Measurements from ENCODE around the gene PLCB3. TPM values are rescaled to one million over a fixed set of nuclear protein-coding genes. Genes with fewer than 3 reads are reported as not detected.

Gene PLCB3
- total RNA-seq, 1 experiment from 2014 or later, result 41.2 TPM

DNA sequence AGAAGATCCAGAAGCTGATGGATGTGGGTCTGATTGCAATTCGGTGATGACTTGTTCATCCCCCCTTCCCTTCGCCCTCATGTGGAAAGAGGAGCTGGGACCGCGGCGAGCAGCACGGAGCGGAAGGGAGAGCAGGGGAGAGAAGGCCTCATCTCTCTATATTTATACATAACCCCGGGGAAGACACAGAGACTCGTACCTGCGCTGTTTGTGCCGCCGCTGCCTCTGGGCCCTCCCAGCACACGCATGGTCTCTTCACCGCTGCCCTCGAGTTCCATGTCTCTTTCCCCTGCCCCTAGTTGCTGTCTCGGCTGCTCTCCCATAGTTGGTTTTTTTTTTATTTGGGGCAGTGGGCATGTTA, 47.3 kb upstream of the PLCB3 start:
- intact Hi-C loops (cut with micrococcal nuclease; ENCODE audit: unreplicated experiment) (no loop called here), in situ Hi-C loops (cut with HindIII; ENCODE audit: low pct_unique_long_range_greater_than_20kb, low sequenced_read_pairs) (no loop called here)
- TSS peak; percentile 93 for BruUV-seq (replicated peaks)
- TF ChIP-seq POLR2AphosphoS5 (IDR thresholded peaks at IDR 0.05; ENCODE audit: low read depth, low read length), result no peak
- no peak for TF ChIP-seq TCF7L2 (IDR thresholded peaks at IDR 0.05; ENCODE audit: low read depth, low read length)
- no peak for TF ChIP-seq SIN3A (IDR thresholded peaks at IDR 0.05; ENCODE audit: borderline replicate concordance, insufficient read depth, low read depth, low read length)
- TF ChIP-seq, protein P1, sequence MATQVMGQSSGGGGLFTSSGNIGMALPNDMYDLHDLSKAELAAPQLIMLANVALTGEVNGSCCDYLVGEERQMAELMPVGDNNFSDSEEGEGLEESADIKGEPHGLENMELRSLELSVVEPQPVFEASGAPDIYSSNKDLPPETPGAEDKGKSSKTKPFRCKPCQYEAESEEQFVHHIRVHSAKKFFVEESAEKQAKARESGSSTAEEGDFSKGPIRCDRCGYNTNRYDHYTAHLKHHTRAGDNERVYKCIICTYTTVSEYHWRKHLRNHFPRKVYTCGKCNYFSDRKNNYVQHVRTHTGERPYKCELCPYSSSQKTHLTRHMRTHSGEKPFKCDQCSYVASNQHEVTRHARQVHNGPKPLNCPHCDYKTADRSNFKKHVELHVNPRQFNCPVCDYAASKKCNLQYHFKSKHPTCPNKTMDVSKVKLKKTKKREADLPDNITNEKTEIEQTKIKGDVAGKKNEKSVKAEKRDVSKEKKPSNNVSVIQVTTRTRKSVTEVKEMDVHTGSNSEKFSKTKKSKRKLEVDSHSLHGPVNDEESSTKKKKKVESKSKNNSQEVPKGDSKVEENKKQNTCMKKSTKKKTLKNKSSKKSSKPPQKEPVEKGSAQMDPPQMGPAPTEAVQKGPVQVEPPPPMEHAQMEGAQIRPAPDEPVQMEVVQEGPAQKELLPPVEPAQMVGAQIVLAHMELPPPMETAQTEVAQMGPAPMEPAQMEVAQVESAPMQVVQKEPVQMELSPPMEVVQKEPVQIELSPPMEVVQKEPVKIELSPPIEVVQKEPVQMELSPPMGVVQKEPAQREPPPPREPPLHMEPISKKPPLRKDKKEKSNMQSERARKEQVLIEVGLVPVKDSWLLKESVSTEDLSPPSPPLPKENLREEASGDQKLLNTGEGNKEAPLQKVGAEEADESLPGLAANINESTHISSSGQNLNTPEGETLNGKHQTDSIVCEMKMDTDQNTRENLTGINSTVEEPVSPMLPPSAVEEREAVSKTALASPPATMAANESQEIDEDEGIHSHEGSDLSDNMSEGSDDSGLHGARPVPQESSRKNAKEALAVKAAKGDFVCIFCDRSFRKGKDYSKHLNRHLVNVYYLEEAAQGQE (IDR thresholded peaks at IDR 0.05; ENCODE audit: insufficient read depth in 1 of 2, low read depth in 2 of 2, low read length in 1 of 2), result no peak
- TF ChIP-seq, protein P2, sequence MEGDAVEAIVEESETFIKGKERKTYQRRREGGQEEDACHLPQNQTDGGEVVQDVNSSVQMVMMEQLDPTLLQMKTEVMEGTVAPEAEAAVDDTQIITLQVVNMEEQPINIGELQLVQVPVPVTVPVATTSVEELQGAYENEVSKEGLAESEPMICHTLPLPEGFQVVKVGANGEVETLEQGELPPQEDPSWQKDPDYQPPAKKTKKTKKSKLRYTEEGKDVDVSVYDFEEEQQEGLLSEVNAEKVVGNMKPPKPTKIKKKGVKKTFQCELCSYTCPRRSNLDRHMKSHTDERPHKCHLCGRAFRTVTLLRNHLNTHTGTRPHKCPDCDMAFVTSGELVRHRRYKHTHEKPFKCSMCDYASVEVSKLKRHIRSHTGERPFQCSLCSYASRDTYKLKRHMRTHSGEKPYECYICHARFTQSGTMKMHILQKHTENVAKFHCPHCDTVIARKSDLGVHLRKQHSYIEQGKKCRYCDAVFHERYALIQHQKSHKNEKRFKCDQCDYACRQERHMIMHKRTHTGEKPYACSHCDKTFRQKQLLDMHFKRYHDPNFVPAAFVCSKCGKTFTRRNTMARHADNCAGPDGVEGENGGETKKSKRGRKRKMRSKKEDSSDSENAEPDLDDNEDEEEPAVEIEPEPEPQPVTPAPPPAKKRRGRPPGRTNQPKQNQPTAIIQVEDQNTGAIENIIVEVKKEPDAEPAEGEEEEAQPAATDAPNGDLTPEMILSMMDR (IDR thresholded peaks at IDR 0.05), result no peak
- ChIA-PET POLR2A (interaction anchor here (0.7 kb wide), 2 partner anchors 45 to 49 kb away, joined by 4 to 5 read pairs; no protein-coding TSS in a partner anchor), CTCF (interaction anchor here (0.5 to 1.6 kb wide), 3 partner anchors 23 to 770 kb away, joined by 4 to 5 read pairs (median 5); no protein-coding TSS in a partner anchor)
- Histone ChIP-seq H3K4me3 (ENCODE audit: low read depth in 2 of 2, low read length in 2 of 2) (no peak overlapping the region), H3K27ac (ENCODE audit: low read length) (no peak overlapping the region), H3K27me3 (ENCODE audit: control insufficient read depth, insufficient read depth, low read length) (no peaks in the 10 kb centered on the region), H3K9me3 (ENCODE audit: control insufficient read depth, insufficient read depth, low read depth, low read length) (no peaks in the 10 kb centered on the region), H3K36me3 (ENCODE audit: control insufficient read depth, insufficient read depth, low read length) (peaks cover 35% of the 10 kb centered on the region), H3K4me1 (ENCODE audit: control insufficient read depth, insufficient read depth, low read length) (no peaks in the 10 kb centered on the region; the same call in 1 of the 2 replicates)
- DNase-seq (ENCODE audit: low read depth, low spot score), result no peak
- ATAC-seq, result no peak

DNA sequence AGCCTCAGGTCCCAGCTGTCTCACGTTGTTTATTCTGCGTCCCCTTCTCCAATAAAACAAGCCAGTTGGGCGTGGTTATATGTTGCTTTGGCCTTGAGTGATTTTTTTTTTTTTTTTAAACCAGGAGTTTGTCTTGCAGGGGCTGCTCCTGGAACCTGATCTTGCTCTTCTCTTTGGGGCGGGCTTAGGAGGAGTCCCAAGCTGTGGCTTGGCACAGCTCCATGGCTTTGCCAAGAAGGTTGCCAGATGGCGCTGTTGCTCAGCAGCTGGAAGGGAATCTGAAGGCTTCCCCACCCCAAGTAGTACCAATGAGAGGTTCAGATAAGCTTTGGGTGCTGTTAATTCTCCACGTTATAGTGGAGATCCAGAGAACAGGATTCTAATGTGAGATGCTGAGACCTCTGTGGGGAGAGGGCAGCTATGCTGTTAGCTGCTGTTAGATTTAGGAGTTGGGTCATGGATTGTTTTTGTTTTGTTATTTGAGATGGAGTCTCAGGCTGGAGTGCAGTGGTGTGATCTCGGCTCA, 46.8 kb upstream of the PLCB3 start:
- no peak for DNase-seq (ENCODE audit: low read depth, low spot score)

More for the DNA sequence above, 46.8 kb upstream of the PLCB3 start:
- H3K4me1 ChIP-seq (ENCODE audit: control insufficient read depth, insufficient read depth, low read length), result no peaks in the 10 kb centered on the region; the same call in 1 of the 2 replicates
- intact Hi-C loops (cut with micrococcal nuclease; ENCODE audit: unreplicated experiment), result no loop called here
- H3K36me3 ChIP-seq (ENCODE audit: control insufficient read depth, insufficient read depth, low read length), result peaks cover 35% of the 10 kb centered on the region
- CTCF ChIA-PET, result interaction anchor here (1.0 to 1.6 kb wide), 2 partner anchors 23 to 97 kb away, joined by 5 read pairs; no protein-coding TSS in a partner anchor
- ATAC-seq, result peak; percentile 44
- no peak overlapping the region for H3K4me3 ChIP-seq (ENCODE audit: low read depth in 2 of 2, low read length in 2 of 2)
- POLR2A ChIA-PET, result interaction anchor here (0.6 to 0.7 kb wide), 4 partner anchors 45 to 94 kb away, joined by 3 to 9 read pairs (median 4); no protein-coding TSS in a partner anchor
- no peak overlapping the region for H3K27ac ChIP-seq (ENCODE audit: low read length)
- in situ Hi-C loops (cut with HindIII; ENCODE audit: low pct_unique_long_range_greater_than_20kb, low sequenced_read_pairs), result no loop called here
- no peaks in the 10 kb centered on the region for H3K27me3 ChIP-seq (ENCODE audit: control insufficient read depth, insufficient read depth, low read length)
- TF ChIP-seq, protein P2 (IDR thresholded peaks at IDR 0.05), result peak; percentile 85; the same call in 1 of the 2 replicates
- TF ChIP-seq TCF7L2 (IDR thresholded peaks at IDR 0.05; ENCODE audit: low read depth, low read length), result no peak
- peak; percentile 47 for TF ChIP-seq POLR2AphosphoS5 (IDR thresholded peaks at IDR 0.05; ENCODE audit: low read depth, low read length)
- BruUV-seq (replicated peaks), result no TSS peak
- H3K9me3 ChIP-seq (ENCODE audit: control insufficient read depth, insufficient read depth, low read depth, low read length), result no peaks in the 10 kb centered on the region

Measured in Panc1 (cell line).